ENCODE results near the gene SEMA6A. TPM values are rescaled to one million over a fixed set of nuclear protein-coding genes. Genes with fewer than 3 reads are reported as not detected.

Gene SEMA6A
- total RNA-seq, 2 experiments from 2014 or later = not detected

GRCh38 chr5:116438979-116439554 is 135.6 kb downstream of the SEMA6A start:
- Mint-ChIP-seq H3K9me3 (no peaks in the 10 kb centered on the region), H3K27me3 (no peaks in the 10 kb centered on the region), H3K4me3 (no peak overlapping the region), H3K36me3 (ENCODE audit: low read depth) (peaks cover 50% of the 10 kb centered on the region), H3K4me1 (ENCODE audit: low read depth) (no peaks in the 10 kb centered on the region), H3K27ac (no peak overlapping the region)
- no peaks in the 10 kb centered on the region for H3K9me3 ChIP-seq (ENCODE audit: control insufficient read depth in 1 of 2, insufficient read depth in 1 of 2, low read length in 2 of 2)
- ChIA-PET POLR2A (no interaction called here), CTCF (no interaction called here)
- no peak overlapping the region for H3K27ac ChIP-seq (ENCODE audit: low read depth in 1 of 2, low read length in 2 of 2)
- DNase-seq (no peak), ATAC-seq (ENCODE audit: poor library complexity) (no peak)
- no peaks in the 10 kb centered on the region for H3K27me3 ChIP-seq (ENCODE audit: control insufficient read depth in 1 of 2, insufficient read depth in 2 of 2, low read length in 2 of 2)
- no peak for TF ChIP-seq CTCF (IDR thresholded peaks at IDR 0.05)
- no peaks in the 10 kb centered on the region for H3K36me3 ChIP-seq (ENCODE audit: insufficient read depth, low read length)
- intact Hi-C loops (cut with DNase I, micrococcal nuclease) = no loop called here
- no peak overlapping the region for H3K4me3 ChIP-seq (ENCODE audit: low read length)
- H3K4me1 ChIP-seq (ENCODE audit: insufficient read depth, low read length) = no peaks in the 10 kb centered on the region

GRCh38 chr5:116437922-116438578 is 136.6 kb downstream of the SEMA6A start:
- H3K4me1 ChIP-seq (ENCODE audit: insufficient read depth, low read length) = no peaks in the 10 kb centered on the region
- Mint-ChIP-seq H3K4me1 (ENCODE audit: low read depth) (no peaks in the 10 kb centered on the region), H3K27me3 (no peaks in the 10 kb centered on the region), H3K4me3 (no peak overlapping the region), H3K36me3 (ENCODE audit: low read depth) (peaks cover 46% of the 10 kb centered on the region), H3K27ac (no peak overlapping the region), H3K9me3 (no peaks in the 10 kb centered on the region)
- no peaks in the 10 kb centered on the region for H3K36me3 ChIP-seq (ENCODE audit: insufficient read depth, low read length)
- no peak for DNase-seq
- no peaks in the 10 kb centered on the region for H3K9me3 ChIP-seq (ENCODE audit: control insufficient read depth in 1 of 2, insufficient read depth in 1 of 2, low read length in 2 of 2)
- intact Hi-C loops (cut with DNase I, micrococcal nuclease) = no loop called here
- TF ChIP-seq CTCF (IDR thresholded peaks at IDR 0.05) = no peak
- H3K4me3 ChIP-seq (ENCODE audit: low read length) = no peak overlapping the region
- ATAC-seq (ENCODE audit: poor library complexity) = no peak
- no peak overlapping the region for H3K27ac ChIP-seq (ENCODE audit: low read depth in 1 of 2, low read length in 2 of 2)
- H3K27me3 ChIP-seq (ENCODE audit: control insufficient read depth in 1 of 2, insufficient read depth in 2 of 2, low read length in 2 of 2) = no peaks in the 10 kb centered on the region
- ChIA-PET POLR2A (no interaction called here), CTCF (no interaction called here)

GRCh38 chr5:116437351-116437705 is 137.3 kb downstream of the SEMA6A start:
- no peaks in the 10 kb centered on the region for H3K4me1 ChIP-seq (ENCODE audit: insufficient read depth, low read length)
- intact Hi-C loops (cut with DNase I, micrococcal nuclease) = no loop called here
- DNase-seq (no peak), ATAC-seq (ENCODE audit: poor library complexity) (no peak)
- Mint-ChIP-seq H3K4me1 (ENCODE audit: low read depth) (no peaks in the 10 kb centered on the region), H3K9me3 (no peaks in the 10 kb centered on the region), H3K36me3 (ENCODE audit: low read depth) (peaks cover 51% of the 10 kb centered on the region), H3K4me3 (no peak overlapping the region), H3K27ac (no peak overlapping the region), H3K27me3 (no peaks in the 10 kb centered on the region)
- H3K9me3 ChIP-seq (ENCODE audit: control insufficient read depth in 1 of 2, insufficient read depth in 1 of 2, low read length in 2 of 2) = no peaks in the 10 kb centered on the region
- no peak overlapping the region for H3K27ac ChIP-seq (ENCODE audit: low read depth in 1 of 2, low read length in 2 of 2)
- no peaks in the 10 kb centered on the region for H3K36me3 ChIP-seq (ENCODE audit: insufficient read depth, low read length)
- H3K27me3 ChIP-seq (ENCODE audit: control insufficient read depth in 1 of 2, insufficient read depth in 2 of 2, low read length in 2 of 2) = no peaks in the 10 kb centered on the region
- no peak overlapping the region for H3K4me3 ChIP-seq (ENCODE audit: low read length)
- TF ChIP-seq CTCF (IDR thresholded peaks at IDR 0.05) = no peak
- POLR2A ChIA-PET = no interaction called here
- CTCF ChIA-PET = no interaction called here
